Activated T-helper 17 cell treated with anti-CD3 and anti-CD28 coated beads, Interleukin-2, amount 50 U/mL, for 72 hours (primary cell): Measurements from ENCODE around the gene LCOR. TPM values are rescaled to one million over a fixed set of nuclear protein-coding genes. Genes with fewer than 3 reads are reported as not detected.

ENCODE experiments used
- ATAC-seq: fragments of 150-1000 bp; cut with Tn5 transposase; replicated peaks from 2 replicates; pipeline ENCODE4 v1.10.0; 2021; ENCODE audit warnings: mild to moderate bottlenecking, moderate library complexity
- H3K27ac Mint-ChIP-seq: one replicate; pipeline ENCODE4 v1.8.0; 2022; ENCODE audit warnings: mixed read lengths
- H3K27me3 Mint-ChIP-seq: one replicate; pipeline ENCODE4 v1.8.0; 2022; ENCODE audit warnings: mixed read lengths
- H3K36me3 Mint-ChIP-seq: one replicate; pipeline ENCODE4 v1.8.0; 2022; ENCODE audit warnings: low read depth, mild to moderate bottlenecking, mixed read lengths
- H3K4me1 Mint-ChIP-seq: one replicate; pipeline ENCODE4 v1.8.0; 2022; ENCODE audit warnings: mixed read lengths
- H3K4me3 Mint-ChIP-seq: one replicate; pipeline ENCODE4 v1.8.0; 2022; ENCODE audit warnings: mild to moderate bottlenecking, mixed read lengths
- H3K9me3 Mint-ChIP-seq: one replicate; pipeline ENCODE4 v1.8.0; 2022; ENCODE audit warnings: mixed read lengths
- total RNA-seq, 2 donors: library from RNA; stranded (reverse); gene quantifications; one replicate each; pipeline ENCODE4 v1.2.3, GENCODE V29; 2022

Gene LCOR
- total RNA-seq, 2 donors from 2014 or later, result 25.5 to 29.6 TPM

GRCh38 chr10:97006364-97006763 is 174.3 kb downstream of the LCOR start:
- no peaks in the 10 kb centered on the region for H3K36me3 Mint-ChIP-seq
- no peak overlapping the region for H3K27ac Mint-ChIP-seq
- no peak overlapping the region for H3K4me3 Mint-ChIP-seq
- peaks cover 19% of the 10 kb centered on the region for H3K9me3 Mint-ChIP-seq
- no peak for ATAC-seq
- H3K27me3 Mint-ChIP-seq, result peaks cover 4% of the 10 kb centered on the region
- H3K4me1 Mint-ChIP-seq, result no peaks in the 10 kb centered on the region

DNA sequence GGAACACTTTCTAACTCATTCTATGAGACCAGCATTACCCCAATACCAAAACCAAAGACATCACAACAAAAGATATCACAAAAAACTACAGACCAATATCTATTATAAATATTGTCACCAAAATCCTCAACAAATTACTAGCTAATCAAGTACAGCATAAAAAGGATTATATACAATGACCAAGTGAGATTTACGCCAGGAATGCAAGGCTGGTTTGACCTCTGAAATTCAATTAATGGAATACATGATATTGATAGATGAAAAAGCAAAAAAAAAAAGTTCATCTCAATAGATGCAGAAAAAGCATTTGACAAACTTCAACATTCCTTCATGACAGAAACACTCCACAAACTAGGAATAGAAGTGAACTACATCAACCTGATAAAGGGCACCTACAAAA is 175.3 kb downstream of the LCOR start:
- no peak overlapping the region for H3K27ac Mint-ChIP-seq
- no peaks in the 10 kb centered on the region for H3K36me3 Mint-ChIP-seq
- ATAC-seq, result no peak
- H3K4me3 Mint-ChIP-seq, result no peak overlapping the region
- peaks cover 4% of the 10 kb centered on the region for H3K27me3 Mint-ChIP-seq
- peaks cover 19% of the 10 kb centered on the region for H3K9me3 Mint-ChIP-seq
- H3K4me1 Mint-ChIP-seq, result no peaks in the 10 kb centered on the region

DNA sequence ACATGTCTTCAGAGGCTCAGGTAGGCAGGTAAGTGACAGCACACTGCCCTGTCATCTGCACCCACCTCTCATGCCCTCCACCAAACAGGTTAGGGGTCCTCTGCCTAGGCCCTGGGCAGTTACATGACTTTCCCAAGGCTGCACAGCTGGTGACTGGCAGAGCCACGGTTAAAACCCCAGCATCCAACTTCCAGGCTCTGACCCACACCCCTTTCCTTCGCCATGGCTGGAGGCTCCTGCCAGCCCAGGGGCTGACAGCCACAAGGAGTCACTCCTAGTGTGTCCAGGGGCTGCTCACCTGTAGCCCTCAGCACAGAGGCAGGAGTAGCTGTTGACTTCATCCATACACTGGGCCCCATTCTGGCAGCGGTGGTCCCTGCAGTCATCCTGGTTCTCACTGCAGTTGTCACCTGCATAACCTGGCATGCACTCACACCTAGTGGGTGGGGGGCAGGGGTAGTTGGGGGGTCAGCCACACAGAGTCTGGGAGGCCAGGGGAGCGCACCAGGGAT is 178.7 kb downstream of the LCOR start:
- Mint-ChIP-seq H3K4me3 (no peak overlapping the region), H3K9me3 (peaks cover 14% of the 10 kb centered on the region), H3K27me3 (peaks cover under 1% of the 10 kb centered on the region), H3K27ac (no peak overlapping the region), H3K36me3 (no peaks in the 10 kb centered on the region), H3K4me1 (no peaks in the 10 kb centered on the region)
- peak; percentile 9 for ATAC-seq

DNA sequence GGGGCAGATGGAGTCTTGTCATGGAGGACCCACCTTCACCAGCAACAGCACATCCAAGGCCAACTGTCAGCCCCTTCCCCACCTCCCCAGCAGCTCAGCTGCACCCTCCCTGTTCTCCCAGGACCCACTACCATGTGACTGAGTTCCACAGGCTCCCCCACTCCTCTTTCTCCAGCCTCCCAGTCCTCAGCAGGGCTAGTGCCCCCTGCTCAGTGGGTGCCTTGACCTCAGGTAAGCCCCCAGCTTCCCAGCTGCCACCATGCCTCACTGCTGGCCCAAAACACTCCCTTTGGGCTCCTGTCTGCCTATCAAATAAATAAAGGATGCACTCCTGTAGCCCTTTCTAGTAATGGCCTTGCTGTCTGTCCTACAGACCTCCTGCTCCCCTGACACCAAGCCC is 179.3 kb downstream of the LCOR start:
- no peaks in the 10 kb centered on the region for H3K36me3 Mint-ChIP-seq
- no peak overlapping the region for H3K4me3 Mint-ChIP-seq
- no peak overlapping the region for H3K27ac Mint-ChIP-seq
- peaks cover 12% of the 10 kb centered on the region for H3K9me3 Mint-ChIP-seq
- no peak for ATAC-seq
- no peaks in the 10 kb centered on the region for H3K27me3 Mint-ChIP-seq
- H3K4me1 Mint-ChIP-seq, result no peaks in the 10 kb centered on the region

GRCh38 chr10:97012470-97012869 is 180.4 kb downstream of the LCOR start:
- peaks cover 3% of the 10 kb centered on the region for H3K9me3 Mint-ChIP-seq
- no peak for ATAC-seq
- no peaks in the 10 kb centered on the region for H3K36me3 Mint-ChIP-seq
- peaks cover 7% of the 10 kb centered on the region for H3K4me1 Mint-ChIP-seq
- H3K27ac Mint-ChIP-seq, result no peak overlapping the region
- H3K4me3 Mint-ChIP-seq, result no peak overlapping the region
- H3K27me3 Mint-ChIP-seq, result no peaks in the 10 kb centered on the region

DNA sequence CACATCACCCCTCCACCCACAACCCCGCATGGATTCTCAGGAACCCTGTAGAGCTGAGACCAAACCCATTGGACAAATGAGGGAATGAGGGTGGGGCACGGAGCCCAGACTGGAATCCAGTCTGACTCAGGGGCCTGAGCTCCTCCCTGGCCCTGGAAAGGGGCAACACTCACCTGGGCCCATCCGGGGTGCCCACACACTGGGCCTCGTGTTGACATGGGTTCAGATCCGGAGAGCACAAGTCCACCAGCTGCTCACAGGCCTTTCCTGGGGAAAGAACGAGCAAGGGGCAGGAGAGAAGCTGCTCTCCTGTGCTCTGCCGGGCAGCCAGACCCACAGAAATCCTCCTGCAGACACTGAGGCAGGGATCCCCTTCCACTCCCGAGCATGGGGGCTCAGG is 181.5 kb downstream of the LCOR start:
- Mint-ChIP-seq H3K9me3 (no peaks in the 10 kb centered on the region), H3K4me1 (peaks cover 7% of the 10 kb centered on the region), H3K27me3 (no peaks in the 10 kb centered on the region), H3K4me3 (no peak overlapping the region), H3K27ac (no peak overlapping the region), H3K36me3 (no peaks in the 10 kb centered on the region)
- ATAC-seq, result no peak

DNA sequence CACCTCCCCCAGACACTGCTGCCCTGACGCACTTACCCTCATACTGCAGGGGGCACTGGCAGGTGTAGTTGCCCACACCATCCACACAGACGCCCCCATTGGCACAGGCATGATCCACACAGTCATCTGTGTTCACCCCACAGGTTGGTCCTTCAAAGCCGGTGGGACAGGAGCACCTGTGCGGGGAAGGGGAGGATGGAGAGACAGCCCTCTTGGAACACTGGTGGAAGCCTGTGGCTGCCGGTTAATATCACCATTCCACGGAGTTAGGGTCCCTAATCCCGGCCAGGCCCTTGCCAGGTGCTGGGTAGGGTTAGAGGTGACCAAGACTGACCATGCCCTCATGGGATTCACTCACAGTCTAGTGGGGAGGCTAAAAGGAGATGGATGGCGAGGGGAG is 181.9 kb downstream of the LCOR start:
- H3K9me3 Mint-ChIP-seq, result no peaks in the 10 kb centered on the region
- H3K27ac Mint-ChIP-seq, result no peak overlapping the region
- no peak for ATAC-seq
- H3K4me3 Mint-ChIP-seq, result no peak overlapping the region
- no peaks in the 10 kb centered on the region for H3K36me3 Mint-ChIP-seq
- no peaks in the 10 kb centered on the region for H3K27me3 Mint-ChIP-seq
- peaks cover 7% of the 10 kb centered on the region for H3K4me1 Mint-ChIP-seq

DNA sequence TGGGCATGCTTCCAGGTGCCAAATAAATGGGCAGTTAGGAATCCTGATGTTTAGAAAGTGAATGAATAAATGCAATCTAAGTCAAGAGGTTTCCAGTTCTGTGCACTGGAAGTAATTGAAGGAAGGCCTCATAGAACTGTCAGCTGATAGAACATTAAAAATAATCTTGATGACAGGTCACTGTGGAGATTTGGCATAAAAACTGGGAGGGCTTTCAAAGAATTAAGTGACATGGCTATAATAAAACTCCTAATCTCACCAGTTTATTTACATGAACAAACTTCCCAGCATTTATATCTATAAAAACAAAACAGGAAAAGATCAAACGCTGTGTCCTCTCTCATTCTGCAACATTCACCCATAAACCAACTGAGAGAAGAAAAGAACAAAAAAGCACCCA is 183.1 kb downstream of the LCOR start:
- Mint-ChIP-seq H3K27me3 (no peaks in the 10 kb centered on the region), H3K36me3 (no peaks in the 10 kb centered on the region), H3K9me3 (no peaks in the 10 kb centered on the region), H3K4me3 (no peak overlapping the region), H3K4me1 (peaks cover 7% of the 10 kb centered on the region), H3K27ac (no peak overlapping the region)
- ATAC-seq, result no peak

- H3K27me3 Mint-ChIP-seq, result no peaks in the 10 kb centered on the region
- H3K4me1 Mint-ChIP-seq, result peaks cover 7% of the 10 kb centered on the region
- H3K27ac Mint-ChIP-seq, result peak overlapping the region; percentile 48
- peak overlapping the region; percentile 34 for H3K4me3 Mint-ChIP-seq
- H3K9me3 Mint-ChIP-seq, result no peaks in the 10 kb centered on the region
- ATAC-seq, result peak; percentile 79
- H3K36me3 Mint-ChIP-seq, result no peaks in the 10 kb centered on the region
Observed at GRCh38 chr10:97016728-97017473, 184.8 kb downstream of the LCOR start.

DNA sequence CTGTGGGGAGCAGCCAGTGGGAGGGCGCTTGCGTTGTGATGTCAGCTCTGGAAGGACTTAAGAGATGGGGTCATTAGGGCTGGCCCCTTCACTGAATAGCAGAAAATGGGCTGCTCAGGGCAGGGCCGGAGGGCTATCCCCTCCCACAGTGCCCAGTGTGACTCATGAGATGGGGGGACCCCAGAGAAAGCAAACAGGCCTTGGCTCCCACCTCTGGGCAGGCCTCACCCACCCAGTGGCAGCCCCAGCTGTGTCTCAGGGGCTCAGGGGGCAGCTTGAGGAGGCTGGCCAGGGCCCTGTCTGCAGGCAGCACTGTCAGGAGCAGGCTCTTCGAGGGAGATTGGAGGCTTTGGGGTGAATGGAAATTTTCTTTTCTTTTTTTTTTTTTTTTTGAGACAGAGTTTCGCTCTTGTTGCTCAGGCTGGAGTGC is 185.4 kb downstream of the LCOR start:
- Mint-ChIP-seq H3K27ac (no peak overlapping the region), H3K4me3 (peak overlapping the region; percentile 34), H3K4me1 (peaks cover 7% of the 10 kb centered on the region), H3K27me3 (no peaks in the 10 kb centered on the region), H3K9me3 (no peaks in the 10 kb centered on the region), H3K36me3 (no peaks in the 10 kb centered on the region)
- no peak for ATAC-seq

DNA sequence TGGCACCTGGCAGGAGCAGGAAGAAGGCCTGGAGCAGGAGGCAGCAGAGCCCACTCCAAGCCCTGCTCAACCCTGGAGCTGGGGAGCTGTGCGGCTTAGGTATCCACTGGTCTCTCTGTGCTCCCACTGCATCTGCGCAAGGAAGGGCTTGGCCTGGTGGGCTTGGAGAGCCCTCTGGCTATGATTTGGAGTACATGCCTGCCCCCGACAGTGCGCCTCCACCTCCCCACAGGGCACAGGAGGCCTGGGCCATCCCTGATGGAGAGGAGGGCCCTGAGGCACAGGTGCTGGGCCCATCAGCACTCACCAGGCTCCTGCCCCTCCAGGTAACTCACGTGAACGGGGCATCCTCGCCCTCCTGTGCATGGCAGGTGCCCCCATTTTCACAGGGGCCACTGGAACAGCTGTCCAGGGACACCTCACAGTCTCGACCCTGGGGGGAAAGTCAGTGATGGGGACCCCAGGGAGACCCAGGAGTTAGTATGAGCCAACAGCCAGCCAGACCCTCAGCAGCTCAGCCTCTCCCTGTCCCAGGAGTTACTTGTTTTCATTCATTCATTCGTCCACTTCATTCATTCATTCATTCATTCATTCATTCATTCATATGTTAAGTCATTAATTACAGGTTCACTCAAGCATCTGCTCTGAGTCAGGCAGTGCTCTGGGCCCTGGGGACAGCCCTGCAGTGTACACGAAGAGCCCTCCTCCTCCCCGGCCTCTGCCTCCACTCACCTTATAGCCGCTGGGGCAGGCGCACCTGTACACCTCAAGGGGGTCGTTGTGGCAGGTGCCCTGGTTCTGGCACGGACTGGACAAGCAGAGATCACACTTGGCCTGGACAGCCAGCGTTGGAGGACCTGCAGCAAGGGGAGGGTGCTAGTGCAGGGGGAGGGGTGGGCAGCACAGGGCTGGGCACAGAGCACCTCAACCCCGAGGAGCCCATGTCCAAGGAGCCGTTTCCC is 186.4 kb downstream of the LCOR start:
- no peak overlapping the region for H3K27ac Mint-ChIP-seq
- H3K4me1 Mint-ChIP-seq, result peaks cover 7% of the 10 kb centered on the region
- H3K4me3 Mint-ChIP-seq, result no peak overlapping the region
- no peaks in the 10 kb centered on the region for H3K27me3 Mint-ChIP-seq
- H3K36me3 Mint-ChIP-seq, result no peaks in the 10 kb centered on the region
- no peak for ATAC-seq
- H3K9me3 Mint-ChIP-seq, result no peaks in the 10 kb centered on the region

DNA sequence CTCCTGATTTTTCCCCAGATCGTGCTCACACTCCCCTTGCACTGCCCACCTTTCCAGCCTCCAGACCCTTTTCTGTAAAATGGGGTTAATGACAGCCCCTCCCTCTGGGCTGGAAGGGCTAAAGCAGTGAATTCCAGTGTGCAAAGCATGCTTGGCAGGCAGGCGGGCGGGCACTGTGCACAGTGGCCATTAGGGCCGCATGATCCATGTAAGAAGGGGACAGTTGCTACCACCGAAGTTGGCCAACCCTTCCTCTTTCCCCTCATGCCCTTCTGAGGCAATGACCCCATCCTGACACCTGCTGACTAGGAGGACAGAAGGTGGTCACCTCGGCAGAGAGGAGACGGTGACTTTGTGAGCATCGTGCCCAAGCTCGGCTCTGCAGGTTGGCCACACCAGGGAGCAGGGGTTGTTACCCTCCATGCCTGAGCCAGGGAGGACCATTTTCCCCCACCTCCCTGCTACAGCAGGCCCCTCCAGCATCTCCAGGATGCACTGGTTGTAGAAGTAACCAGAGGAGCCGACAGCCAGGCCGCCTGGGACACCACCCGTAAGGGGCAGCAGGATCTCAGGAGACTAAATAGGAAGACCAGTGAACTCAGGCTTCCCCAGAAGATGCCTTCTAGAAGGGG is 187.2 kb downstream of the LCOR start:
- no peak overlapping the region for H3K4me3 Mint-ChIP-seq
- H3K36me3 Mint-ChIP-seq, result no peaks in the 10 kb centered on the region
- H3K27ac Mint-ChIP-seq, result no peak overlapping the region
- no peak for ATAC-seq
- no peaks in the 10 kb centered on the region for H3K27me3 Mint-ChIP-seq
- H3K4me1 Mint-ChIP-seq, result peaks cover 7% of the 10 kb centered on the region
- H3K9me3 Mint-ChIP-seq, result no peaks in the 10 kb centered on the region

GRCh38 chr10:97020452-97021400 is 188.6 kb downstream of the LCOR start:
- no peaks in the 10 kb centered on the region for H3K9me3 Mint-ChIP-seq
- H3K27me3 Mint-ChIP-seq, result no peaks in the 10 kb centered on the region
- ATAC-seq, result no peak
- H3K36me3 Mint-ChIP-seq, result no peaks in the 10 kb centered on the region
- H3K27ac Mint-ChIP-seq, result no peak overlapping the region
- peaks cover 7% of the 10 kb centered on the region for H3K4me1 Mint-ChIP-seq
- no peak overlapping the region for H3K4me3 Mint-ChIP-seq
